GM18868 (cell line): ENCODE data around the gene ZNF398.

ENCODE experiments used
- ATAC-seq: cut with Tn5 transposase; IDR thresholded peaks from one replicate; pipeline ENCODE4 v1.9.1; 2021; ENCODE audit warnings: mild to moderate bottlenecking, moderate library complexity; ENCODE audit not compliant: unreplicated experiment

Gene ZNF398

GRCh38 chr7:149147752-149148653, 750 bp downstream of the ZNF398 start:
- ATAC-seq: peak; percentile 31

- no peak for ATAC-seq
Measured at GRCh38 chr7:149150981-149151380, 3.7 kb downstream of the ZNF398 start.

- ATAC-seq: no peak
Measured at GRCh38 chr7:149153346-149153745, 6.1 kb downstream of the ZNF398 start.

GRCh38 chr7:149154056-149154455, 6.8 kb downstream of the ZNF398 start:
- ATAC-seq: no peak

GRCh38 chr7:149156898-149157297, 9.6 kb downstream of the ZNF398 start:
- ATAC-seq: peak; percentile 52

GRCh38 chr7:149161241-149161848, 14.1 kb downstream of the ZNF398 start:
- no peak for ATAC-seq

GRCh38 chr7:149166142-149166541, 18.9 kb downstream of the ZNF398 start:
- ATAC-seq: no peak

- ATAC-seq: no peak
Measured at GRCh38 chr7:149166630-149167352, 19.5 kb downstream of the ZNF398 start.

GRCh38 chr7:149171892-149172533, 24.8 kb downstream of the ZNF398 start:
- no peak for ATAC-seq

- ATAC-seq: no peak
Measured at GRCh38 chr7:149172534-149172920, 25.3 kb downstream of the ZNF398 start.

GRCh38 chr7:149175150-149175549, 27.9 kb downstream of the ZNF398 start:
- no peak for ATAC-seq

- no peak for ATAC-seq
Measured at GRCh38 chr7:149179241-149179640, 32.0 kb downstream of the ZNF398 start.

- ATAC-seq: no peak
Measured at GRCh38 chr7:149180722-149181449, 33.6 kb downstream of the ZNF398 start.

GRCh38 chr7:149181450-149181790, 34.2 kb downstream of the ZNF398 start:
- no peak for ATAC-seq

- ATAC-seq: no peak
Measured at GRCh38 chr7:149184274-149184673, 37.0 kb downstream of the ZNF398 start.

- no peak for ATAC-seq
Measured at GRCh38 chr7:149188213-149188612, 41.0 kb downstream of the ZNF398 start.

GRCh38 chr7:149188637-149189259, 41.5 kb downstream of the ZNF398 start:
- ATAC-seq: no peak

- no peak for ATAC-seq
Measured at GRCh38 chr7:149191851-149192250, 44.6 kb downstream of the ZNF398 start.

GRCh38 chr7:149194799-149195179, 47.5 kb downstream of the ZNF398 start:
- no peak for ATAC-seq
